Liver (tissue), 9 donors: ENCODE results near the gene OCEL1. TPM values are rescaled to one million over a fixed set of nuclear protein-coding genes. Genes with fewer than 3 reads are reported as not detected.

Experiments
- DNase-seq: peaks from one replicate; pipeline ENCODE4 v3.0.0-alpha.2; 2017; ENCODE audit warnings: low spot score
- H3K27ac ChIP-seq, 2 donors: one replicate each; pipeline ENCODE4 v1.7.0; 2013; ENCODE audit warnings: inconsistent platforms in 2 of 2, low read length in 2 of 2, control low read depth in 1 of 2, low read depth in 1 of 2, mild to moderate bottlenecking in 1 of 2
- H3K27me3 ChIP-seq, 4 donors: one replicate each; pipeline versions ENCODE4 v1.6.1 to v1.7.0; 2013; ENCODE audit warnings: low read length in 3 of 4, inconsistent platforms in 1 of 4, mild to moderate bottlenecking in 1 of 4, moderate library complexity in 1 of 4; ENCODE audit not compliant: control insufficient read depth in 4 of 4, insufficient read depth in 4 of 4
- H3K36me3 ChIP-seq, 4 donors: one replicate each; pipeline versions ENCODE4 v1.6.1 to v1.7.0; 2013; ENCODE audit warnings: low read length in 3 of 4, mild to moderate bottlenecking in 3 of 4, low read depth in 1 of 4, moderate library complexity in 1 of 4; ENCODE audit not compliant: control insufficient read depth in 4 of 4, insufficient read depth in 3 of 4
- H3K4me1 ChIP-seq, 4 donors: one replicate each; pipeline versions ENCODE4 v1.6.1 to v1.7.0; 2013; ENCODE audit warnings: low read length in 3 of 4, mild to moderate bottlenecking in 3 of 4, moderate library complexity in 1 of 4; ENCODE audit not compliant: control insufficient read depth in 4 of 4, insufficient read depth in 4 of 4
- H3K4me3 ChIP-seq, 3 donors: one replicate each; pipeline versions ENCODE4 v1.6.1 to v1.7.0; 2013; ENCODE audit warnings: low read length in 3 of 3, control low read depth in 1 of 3, low read depth in 1 of 3, mild to moderate bottlenecking in 1 of 3
- H3K9ac ChIP-seq, 2 donors: one replicate each; pipeline ENCODE4 v1.7.0; 2013; ENCODE audit warnings: low read length in 2 of 2, mild to moderate bottlenecking in 2 of 2, moderate library complexity in 2 of 2, control low read depth in 1 of 2, low read depth in 1 of 2
- H3K9me3 ChIP-seq, 4 donors: one replicate each; pipeline versions ENCODE4 v1.6.1 to v1.7.0; 2013; ENCODE audit warnings: low read length in 3 of 4; ENCODE audit not compliant: control insufficient read depth in 4 of 4
- ATF3 ChIP-seq: IDR thresholded peaks from 2 replicates; pipeline ENCODE4 v1.6.1; 2016; ENCODE audit warnings: antibody characterized with exemption
- CTCF ChIP-seq: fragments of 150-350 bp; IDR thresholded peaks from 2 replicates; pipeline ENCODE4 v1.5.1; 2017; ENCODE audit warnings: improper control_type of control experiment, low read depth, low read length; ENCODE audit not compliant: missing input control
- EGR1 ChIP-seq, 2 donors: IDR thresholded peaks; 2 replicates each; pipeline ENCODE4 v1.6.1; 2016 to 2018; ENCODE audit warnings: antibody characterized with exemption in 2 of 2, low read depth in 2 of 2
- FOXA1 ChIP-seq: IDR thresholded peaks from 2 replicates; pipeline ENCODE4 v1.6.1; 2016; ENCODE audit warnings: antibody characterized with exemption
- FOXA2 ChIP-seq: IDR thresholded peaks from 2 replicates; pipeline ENCODE4 v1.6.1; 2016; ENCODE audit warnings: antibody characterized with exemption
- GABPA ChIP-seq, 2 donors: IDR thresholded peaks in 1 of 2; conservative IDR thresholded peaks in 1 of 2; 2 replicates each; pipeline ENCODE4 v1.6.1; 2016; ENCODE audit warnings: antibody characterized with exemption in 2 of 2, mild to moderate bottlenecking in 1 of 2, moderate library complexity in 1 of 2
- HNF4A ChIP-seq, 2 donors: conservative IDR thresholded peaks; 2 replicates each; pipeline ENCODE4 v1.6.1; 2016; ENCODE audit warnings: antibody characterized with exemption in 2 of 2, mild to moderate bottlenecking in 2 of 2
- HNF4G ChIP-seq: IDR thresholded peaks from 2 replicates; pipeline ENCODE4 v1.6.1; 2016; ENCODE audit warnings: antibody characterized with exemption
- JUND ChIP-seq, 2 donors: IDR thresholded peaks; 2 replicates each; pipeline ENCODE4 v1.6.1; 2016; ENCODE audit warnings: antibody characterized with exemption in 2 of 2
- MAX ChIP-seq: IDR thresholded peaks from 2 replicates; pipeline ENCODE4 v1.6.1; 2016; ENCODE audit warnings: antibody characterized with exemption
- NR2F2 ChIP-seq: IDR thresholded peaks from 2 replicates; pipeline ENCODE4 v1.6.1; 2016; ENCODE audit warnings: antibody characterized with exemption
- RAD21 ChIP-seq, 2 donors: IDR thresholded peaks; 2 replicates each; pipeline ENCODE4 v1.6.1; 2016; ENCODE audit warnings: antibody characterized with exemption in 2 of 2, mild to moderate bottlenecking in 2 of 2
- REST ChIP-seq: IDR thresholded peaks from 2 replicates; pipeline ENCODE4 v1.6.1; 2016; ENCODE audit warnings: antibody characterized with exemption, mild to moderate bottlenecking
- RXRA ChIP-seq, 2 donors: IDR thresholded peaks; 2 replicates each; pipeline ENCODE4 v1.6.1; 2017 to 2018; ENCODE audit warnings: antibody characterized with exemption in 2 of 2, mild to moderate bottlenecking in 1 of 2
- SP1 ChIP-seq: IDR thresholded peaks from 2 replicates; pipeline ENCODE4 v1.6.1; 2018; ENCODE audit warnings: antibody characterized with exemption, mild to moderate bottlenecking
- TAF1 ChIP-seq: conservative IDR thresholded peaks from 2 replicates; pipeline ENCODE4 v1.6.1; 2016; ENCODE audit warnings: antibody characterized with exemption, mild to moderate bottlenecking
- YY1 ChIP-seq: IDR thresholded peaks from 2 replicates; pipeline ENCODE4 v1.6.1; 2016; ENCODE audit warnings: antibody characterized with exemption, mild to moderate bottlenecking
- ZBTB33 ChIP-seq: IDR thresholded peaks from 2 replicates; pipeline ENCODE4 v1.6.1; 2016; ENCODE audit warnings: antibody characterized with exemption
- WGBS: extraction: QIAGEN DNeasy Blood & Tissue Kit; methylation state at CpG from one replicate; pipeline ENCODE4 v1.1.7; 2013; 5-methylcytosine and 5-hydroxymethylcytosine counted together
- polyA plus RNA-seq, 2 donors: library from polyadenylated mRNA; stranded (reverse) in 1 of 2; unstranded in 1 of 2; fragments of 200-250 nt in 1 of 2; fragments of >200 nt in 1 of 2; fragmentation: Nextera tagmentation in 1 of 2; extraction: Ambion mirVana in 1 of 2; gene quantifications; one replicate each; pipeline versions ENCODE4 v1.2.1 to v1.2.3, GENCODE V29; 2013 to 2015
- total RNA-seq, 2 donors: library from RNA; depleted of rRNA; stranded (reverse); fragments of >200 nt; gene quantifications; one replicate each; pipeline ENCODE4 v1.2.3, GENCODE V29; 2014
- donor health status: healthy.
- donor health status: healthy.
- donor health status: healthy.
- donor health status: healthy.
- donor health status: healthy.

The OCEL1 gene
- total and polyA plus RNA-seq, 4 donors: 4.9 to 32.5 (median 20.8) TPM

- TF ChIP-seq TAF1 (no peak), HNF4A (conservative IDR thresholded peaks at IDR 0.05) (no peak), SP1 (no peak), GABPA (IDR thresholded peaks at IDR 0.05 in 1 of 2, conservative IDR thresholded peaks at IDR 0.05 in 1 of 2) (no peak), YY1 (no peak), EGR1 (IDR thresholded peaks at IDR 0.05; ENCODE audit: low read depth in 2 of 2) (no peak), FOXA1 (no peak), NR2F2 (no peak), JUND (IDR thresholded peaks at IDR 0.05) (no peak), CTCF (no peak), MAX (no peak), ATF3 (no peak), RAD21 (IDR thresholded peaks at IDR 0.05) (no peak), REST (no peak), RXRA (IDR thresholded peaks at IDR 0.05) (no peak), HNF4G (no peak), ZBTB33 (no peak), FOXA2 (no peak)
- Histone ChIP-seq H3K27me3 (no peaks in the 10 kb centered on the region), H3K4me3 (no peak overlapping the region), H3K9ac (no peak overlapping the region), H3K9me3 (no peaks in the 10 kb centered on the region), H3K27ac (no peak overlapping the region), H3K4me1 (peaks cover 3 to 27% (median 23%) of the 10 kb centered on the region in 4 donors), H3K36me3 (no peaks in the 10 kb centered on the region)
- no peak for DNase-seq
- 84% methylated on average over 15 of the region's 15 CpGs for WGBS
Measured at GRCh38 chr19:17249887-17250548, 24.0 kb downstream of the OCEL1 start.
